Motor neuron (in vitro differentiated cells): ENCODE measurements around the gene BAZ1B. TPM values are rescaled to one million over a fixed set of nuclear protein-coding genes. Genes with fewer than 3 reads are reported as not detected.
"Not testable (repeated sequence)": the region's sequence is repeated elsewhere in the genome, so short reads cannot be mapped to it uniquely, and the experiment has no call there.

Source experiments
- ATAC-seq, 8 experiments: fragments of 200-7000 bp; cut with Tn5 transposase; replicated peaks in 6 of 8; 2 replicates each; pipeline ENCODE4 v1.8.0; 2021; ENCODE audit warnings: mild to moderate bottlenecking in 8 of 8, moderate library complexity in 8 of 8
- H3K27ac ChIP-seq, 2 donors: fragments of 250-450 bp; sonication (Bioruptor Pico); 2 replicates each; pipeline ENCODE4 v1.9.0; 2021; ENCODE audit warnings: antibody characterized with exemption in 2 of 2, mild to moderate bottlenecking in 2 of 2, moderate library complexity in 1 of 2
- H3K4me1 ChIP-seq, 2 donors: fragments of 250-450 bp; sonication (Bioruptor Pico); replicated peaks in 1 of 2; 2 replicates each; pipeline ENCODE4 v1.6.1; 2021; ENCODE audit warnings: antibody characterized with exemption in 2 of 2, mild to moderate bottlenecking in 2 of 2, moderate library complexity in 1 of 2
- H3K4me3 ChIP-seq, 5 donors: fragments of 250-450 bp; sonication (Bioruptor Pico); 2 replicates each; pipeline ENCODE4 v1.9.0; 2021; ENCODE audit warnings: antibody characterized with exemption in 5 of 5, mild to moderate bottlenecking in 5 of 5, moderate library complexity in 4 of 5
- WGBS, 10 experiments: fragments of 450-650 bp; shearing (Covaris generic); methylation state at CpG; one replicate each; pipeline ENCODE4 v1.0.0; 2022; 5-methylcytosine and 5-hydroxymethylcytosine counted together
- in situ Hi-C, 9 experiments: fragments of 400-800 bp; cut with MboI; loops; one replicate each; pipeline ENCODE4 v1.15.0; 2021; ENCODE audit warnings: low sequenced_read_pairs in 9 of 9, low pct_unique_long_range_greater_than_20kb in 2 of 9; ENCODE audit not compliant: unreplicated experiment in 9 of 9
- total RNA-seq, 8 experiments: library from RNA; unstranded; fragments of 300-600 nt; gene quantifications; 2 replicates each; pipeline versions ENCODE4 v1.2.3 to v1.2.4, GENCODE V29; 2022

The BAZ1B gene
- total RNA-seq, 8 experiments from 2014 or later, result 44.7 to 98.2 (median 53.2) TPM

DNA sequence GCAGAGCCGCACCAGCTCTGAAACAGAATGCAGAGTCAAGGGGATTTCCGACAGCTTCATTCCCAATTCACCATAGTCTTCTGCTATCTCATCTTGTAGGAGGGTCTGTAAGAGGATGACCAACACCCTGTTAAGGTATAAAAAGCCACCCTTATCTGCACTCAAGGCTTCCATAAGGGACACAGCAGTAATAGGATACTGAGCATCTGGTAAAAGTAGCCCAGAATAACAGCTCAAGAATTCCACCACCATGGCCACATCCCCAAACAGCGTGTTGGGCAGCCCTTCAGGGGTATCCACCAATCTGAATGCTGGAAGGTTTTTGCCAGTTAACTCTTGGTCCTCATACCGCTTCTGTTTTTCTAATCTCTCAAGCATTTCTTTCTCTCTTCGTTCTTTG, 44.7 kb downstream of the BAZ1B start:
- WGBS, 10 experiments, result 73 to 100% (median 95%) methylated on average over 1 to 5 of the region's 5 CpGs
- Histone ChIP-seq H3K27ac (no peak overlapping the region), H3K4me3 (no peak overlapping the region), H3K4me1 (no peaks in the 10 kb centered on the region)
- no peak for ATAC-seq
- in situ Hi-C loops, result no loop called here

DNA sequence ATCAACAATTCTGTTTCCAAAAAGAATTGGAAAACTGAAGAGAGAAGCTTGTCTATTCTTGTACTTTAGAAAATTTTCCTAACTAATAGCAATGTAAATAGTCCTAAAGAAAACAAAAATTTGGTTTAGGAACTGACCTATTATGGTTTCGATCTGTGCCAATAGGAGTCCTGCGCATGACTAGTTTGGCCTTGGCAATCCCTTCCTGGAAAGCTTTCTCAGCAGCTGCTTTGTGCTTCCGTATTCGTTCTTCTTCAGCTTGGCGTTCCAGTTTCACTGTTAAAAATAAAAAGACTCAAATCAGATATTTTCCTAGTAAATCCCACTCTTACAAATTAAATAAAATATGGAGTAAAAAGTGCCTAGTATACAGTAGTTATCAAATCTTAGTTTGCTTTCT, 51.9 kb downstream of the BAZ1B start:
- Histone ChIP-seq H3K4me3 (no peak overlapping the region), H3K4me1 (no peaks in the 10 kb centered on the region), H3K27ac (no peak overlapping the region)
- WGBS, 10 experiments, result 89 to 100% (median 99%) methylated on average over 1 to 5 of the region's 5 CpGs
- in situ Hi-C loops, result no loop called here
- no peak for ATAC-seq

DNA sequence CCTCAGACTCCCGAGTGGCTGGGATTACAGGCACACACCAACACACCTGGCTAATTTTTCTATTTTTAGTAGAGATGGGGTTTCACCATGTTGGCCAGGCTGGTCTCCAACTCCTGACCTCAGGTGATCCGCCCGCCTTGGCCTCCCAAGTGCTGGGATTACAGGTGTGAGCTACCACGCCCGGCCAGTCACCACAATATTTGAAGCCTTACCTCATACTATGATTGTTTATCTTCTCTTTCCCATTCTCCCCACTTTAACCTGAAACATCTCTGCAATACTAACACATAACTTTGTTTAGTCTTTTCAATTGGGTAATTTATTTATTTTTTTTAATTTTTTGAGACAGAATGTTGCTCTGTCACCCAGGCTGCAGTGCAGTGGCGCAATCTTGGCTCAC, 55.0 kb downstream of the BAZ1B start:
- in situ Hi-C loops, H3K27ac ChIP-seq, ATAC-seq, H3K4me3 ChIP-seq, H3K4me1 ChIP-seq: not testable (repeated sequence)
- WGBS, 10 experiments, result 67 to 100% (median 96%) methylated on average over 1 to 5 of the region's 6 CpGs; no CpG with 5 or more reads in 2 of the 10 experiments

DNA sequence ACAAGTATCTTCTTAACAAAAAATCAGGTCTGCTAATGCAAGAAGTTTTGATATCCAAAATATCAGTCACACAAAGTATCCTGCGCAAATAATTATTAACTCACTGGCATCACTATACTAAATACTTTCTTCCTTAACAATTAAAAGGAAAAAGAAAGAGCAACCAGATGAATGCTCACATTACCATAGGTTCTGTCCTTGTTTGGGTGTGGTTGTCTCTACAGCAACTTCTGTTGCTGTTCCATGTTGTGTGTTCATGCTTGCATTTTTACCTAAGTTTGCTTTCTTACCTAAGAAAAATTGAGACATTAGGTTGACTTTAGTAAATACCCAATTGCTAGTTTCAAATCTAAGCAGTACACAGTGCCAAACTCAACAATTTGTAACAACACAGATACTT, 56.0 kb downstream of the BAZ1B start:
- H3K4me1 ChIP-seq, result no peaks in the 10 kb centered on the region
- peak in 3 of 8 experiments; percentile 65 to 91 (median 77) for ATAC-seq
- 29 to 100% (median 95%) methylated on average over 1 of the region's 1 CpG; no CpG with 5 or more reads in 2 of the 10 experiments for WGBS, 10 experiments
- in situ Hi-C loops, result no loop called here
- H3K27ac ChIP-seq, result no peak overlapping the region
- H3K4me3 ChIP-seq, result no peak overlapping the region

DNA sequence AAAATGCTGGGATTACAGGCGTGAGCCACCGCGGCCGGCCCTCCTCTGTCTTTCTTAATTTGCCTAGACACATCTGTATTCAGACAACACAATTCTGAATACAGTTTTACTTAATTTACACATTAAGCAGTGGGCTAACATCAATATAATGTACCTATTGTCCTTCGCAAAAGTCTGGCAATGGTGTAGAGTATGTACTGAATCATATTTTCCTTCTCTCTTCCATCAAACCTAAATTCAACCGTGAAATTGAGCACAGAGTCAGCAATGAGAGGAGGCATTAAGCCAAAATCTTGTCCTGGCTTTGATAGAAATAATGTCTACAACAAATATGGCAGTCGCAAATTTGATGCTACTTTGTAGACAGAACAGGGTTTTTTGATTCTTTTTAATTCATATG, 58.1 kb downstream of the BAZ1B start:
- H3K4me3 ChIP-seq, result no peak overlapping the region
- in situ Hi-C loops, result no loop called here
- H3K27ac ChIP-seq, result no peak overlapping the region
- WGBS, 10 experiments, result 91 to 100% (median 95%) methylated on average over 1 to 7 of the region's 7 CpGs; no CpG with 5 or more reads in 1 of the 10 experiments
- no peak for ATAC-seq
- no peaks in the 10 kb centered on the region for H3K4me1 ChIP-seq

DNA sequence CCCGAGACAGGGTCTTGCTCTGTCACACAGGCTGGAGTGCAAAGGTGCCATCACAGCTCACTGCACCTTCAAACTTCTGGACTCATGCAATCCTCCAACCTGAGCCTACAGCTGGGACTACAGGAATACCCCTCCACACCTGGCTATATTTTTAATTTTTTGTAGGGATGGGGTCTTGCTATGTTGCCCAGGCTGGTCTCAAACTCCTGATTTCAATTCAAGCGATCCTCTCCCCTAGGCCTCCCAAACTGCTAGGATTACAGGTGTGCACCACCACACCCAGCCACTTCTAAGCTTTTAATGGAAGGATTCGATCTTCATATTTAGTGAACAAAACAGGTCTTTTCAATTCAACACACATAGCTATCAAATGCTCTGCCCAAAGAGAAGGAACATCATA, 58.8 kb downstream of the BAZ1B start:
- Histone ChIP-seq H3K4me3 (no peak overlapping the region), H3K27ac (no peak overlapping the region), H3K4me1 (no peaks in the 10 kb centered on the region)
- in situ Hi-C loops, result no loop called here
- ATAC-seq, result no peak
- 100% methylated on average over 1 to 2 of the region's 3 CpGs; no CpG with 5 or more reads in 2 of the 10 experiments for WGBS, 10 experiments

DNA sequence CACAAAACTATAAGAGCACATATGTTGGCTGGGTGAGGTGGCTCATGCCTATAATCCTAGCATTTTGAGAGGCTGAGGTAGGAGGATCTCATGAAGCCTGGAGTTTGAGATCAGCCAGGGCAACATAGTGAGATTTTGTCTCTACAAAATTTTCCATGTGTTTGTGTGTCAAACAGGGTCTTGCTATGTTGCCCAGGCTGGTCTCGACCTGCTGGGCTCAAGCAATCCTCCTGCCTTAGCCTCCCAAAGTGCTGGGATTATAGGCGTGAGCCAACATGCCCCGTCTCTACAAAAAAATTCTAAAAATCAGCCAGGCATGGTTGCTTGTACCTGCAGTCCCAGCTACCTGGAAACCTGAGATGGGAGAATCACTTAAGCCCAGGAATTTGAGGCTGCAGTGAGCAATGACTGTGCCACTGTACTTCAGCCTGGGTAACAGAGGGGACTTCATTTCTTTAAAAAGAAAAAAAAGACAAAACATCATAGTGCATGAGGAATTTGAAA, 60.3 kb downstream of the BAZ1B start:
- in situ Hi-C loops, result no loop called here
- WGBS, 10 experiments, result 77 to 100% (median 100%) methylated on average over 1 to 3 of the region's 3 CpGs; no CpG with 5 or more reads in 2 of the 10 experiments
- Histone ChIP-seq H3K27ac (no peak overlapping the region), H3K4me3 (no peak overlapping the region), H3K4me1 (no peaks in the 10 kb centered on the region)
- no peak for ATAC-seq

DNA sequence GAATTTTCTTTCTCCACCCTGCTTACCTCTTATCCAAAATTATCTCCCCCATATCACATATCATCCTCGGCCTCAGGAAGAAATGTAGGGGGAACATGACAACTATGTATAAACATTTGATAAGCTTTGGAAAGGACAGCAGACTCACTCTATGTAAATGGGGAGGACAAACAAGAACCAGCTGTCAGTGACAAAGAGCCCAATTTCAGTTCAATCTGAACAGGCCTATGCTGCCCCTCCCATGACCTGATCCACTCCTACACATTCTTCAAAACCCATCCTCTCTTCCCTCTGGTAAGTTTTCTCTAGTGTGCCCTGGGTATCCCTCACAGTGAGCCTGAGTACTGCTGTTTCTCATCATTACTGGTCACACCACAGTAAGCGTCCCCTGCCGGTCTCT, 67.7 kb downstream of the BAZ1B start:
- 62 to 100% (median 100%) methylated on average over 1 to 3 of the region's 3 CpGs; no CpG with 5 or more reads in 2 of the 10 experiments for WGBS, 10 experiments
- in situ Hi-C loops, result no loop called here
- Histone ChIP-seq H3K4me1 (no peaks in the 10 kb centered on the region), H3K27ac (no peak overlapping the region), H3K4me3 (no peak overlapping the region)
- ATAC-seq, result peak in 3 of 8 experiments; percentile 37 to 85 (median 82)

DNA sequence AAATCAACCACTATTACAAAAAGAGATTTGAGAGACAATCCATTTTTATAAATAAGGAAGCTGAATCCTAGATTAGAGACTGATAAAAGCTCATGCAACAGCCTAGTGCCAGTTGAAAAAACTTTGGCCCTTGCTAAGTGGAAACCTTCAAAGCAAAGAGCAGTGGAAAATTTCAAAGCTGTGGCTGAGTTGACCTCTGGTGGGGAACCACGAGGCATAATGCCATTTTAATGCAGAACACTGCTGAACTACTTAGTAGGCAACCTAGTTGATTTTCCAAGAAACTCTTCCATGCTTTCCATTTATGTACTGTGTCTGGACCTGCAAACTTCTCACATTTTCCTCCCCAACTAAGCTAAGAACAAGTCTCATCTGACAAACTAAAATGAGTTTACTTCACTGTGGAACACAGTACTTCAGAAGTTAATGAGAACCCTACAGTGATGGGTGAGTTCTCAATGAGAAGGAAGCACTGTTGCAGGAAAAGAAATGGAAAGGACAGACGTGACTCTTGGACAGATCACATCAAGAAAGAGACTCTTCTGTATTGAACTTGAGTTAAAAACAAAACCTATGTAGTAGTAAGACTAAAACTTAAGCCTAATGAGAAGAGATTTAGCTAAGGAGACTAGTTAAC, 69.0 kb downstream of the BAZ1B start:
- H3K4me3 ChIP-seq, result no peak overlapping the region
- WGBS, 10 experiments, result 0 to 83% (median 34%) methylated on average over 1 to 2 of the region's 2 CpGs; no CpG with 5 or more reads in 2 of the 10 experiments
- no peaks in the 10 kb centered on the region for H3K4me1 ChIP-seq
- in situ Hi-C loops, result no loop called here
- ATAC-seq, result no peak
- no peak overlapping the region for H3K27ac ChIP-seq

DNA sequence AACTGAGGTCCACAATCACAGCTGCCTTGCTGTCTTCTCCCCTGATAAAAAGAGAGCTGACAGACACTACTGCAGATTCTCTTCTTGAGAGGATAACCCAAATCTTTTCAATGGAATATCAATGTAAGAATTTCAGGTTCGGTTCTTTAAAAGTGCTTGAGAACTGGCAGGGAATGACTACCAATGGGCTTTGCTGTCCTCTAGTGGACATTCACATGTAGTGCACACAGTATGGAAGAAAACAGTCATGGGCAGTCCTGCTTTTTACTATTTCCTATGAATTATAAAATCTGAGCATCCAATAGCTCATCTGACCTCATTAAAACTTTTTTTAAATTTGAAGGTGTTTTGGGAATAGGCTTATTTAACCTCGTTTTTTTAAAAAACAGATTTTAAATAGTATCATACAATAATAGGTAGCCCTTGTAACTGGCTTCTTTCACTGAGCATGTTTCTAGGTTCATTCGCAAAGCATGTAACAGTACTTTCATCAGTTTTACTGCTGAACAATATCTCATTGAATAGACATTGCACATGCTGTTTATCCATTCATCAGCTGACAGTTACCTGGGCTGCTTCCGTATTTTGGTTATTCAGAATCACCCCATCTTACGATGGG, 70.2 kb downstream of the BAZ1B start:
- no peak overlapping the region for H3K27ac ChIP-seq
- 0 to 100% (median 45%) methylated on average over 1 to 5 of the region's 5 CpGs for WGBS, 10 experiments
- ATAC-seq, result peak; percentile 39 to 74 (median 49)

DNA sequence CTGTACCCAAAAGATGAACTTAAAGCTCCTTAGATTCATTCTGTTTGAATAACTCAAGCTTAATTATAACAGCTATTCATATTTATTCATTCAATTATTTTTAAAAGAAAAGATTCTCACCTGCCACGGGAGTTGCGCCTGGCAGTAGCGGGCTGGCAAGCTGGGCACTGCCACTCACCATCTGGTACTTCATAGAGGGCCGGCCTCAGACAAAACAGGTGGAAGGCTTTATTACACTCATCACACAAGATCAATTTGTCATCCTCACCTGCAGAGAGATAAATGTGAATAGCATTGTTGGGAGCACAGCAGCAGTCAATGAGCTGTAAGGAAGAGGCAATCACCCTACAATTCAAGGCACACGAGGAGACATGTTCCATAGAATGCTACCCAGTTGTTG, 72.7 kb downstream of the BAZ1B start:
- ATAC-seq, result no peak
- H3K27ac ChIP-seq, result no peak overlapping the region
- WGBS, 10 experiments, result 69 to 97% (median 86%) methylated on average over 1 to 5 of the region's 5 CpGs
- peaks cover 0 to 11% of the 10 kb centered on the region in 2 donors for H3K4me1 ChIP-seq
- no peak overlapping the region for H3K4me3 ChIP-seq
- in situ Hi-C loops, result loop anchor here in 1 of 9 experiments (25.0 kb wide), 1 partner anchor 112 kb away; the partner anchor contains the start of genes FKBP6 and TRIM50

More for the DNA sequence above, 70.2 kb downstream of the BAZ1B start:
- peaks cover 0 to 4% of the 10 kb centered on the region in 2 donors for H3K4me1 ChIP-seq
- H3K4me3 ChIP-seq, result no peak overlapping the region
- in situ Hi-C loops, result no loop called here

DNA sequence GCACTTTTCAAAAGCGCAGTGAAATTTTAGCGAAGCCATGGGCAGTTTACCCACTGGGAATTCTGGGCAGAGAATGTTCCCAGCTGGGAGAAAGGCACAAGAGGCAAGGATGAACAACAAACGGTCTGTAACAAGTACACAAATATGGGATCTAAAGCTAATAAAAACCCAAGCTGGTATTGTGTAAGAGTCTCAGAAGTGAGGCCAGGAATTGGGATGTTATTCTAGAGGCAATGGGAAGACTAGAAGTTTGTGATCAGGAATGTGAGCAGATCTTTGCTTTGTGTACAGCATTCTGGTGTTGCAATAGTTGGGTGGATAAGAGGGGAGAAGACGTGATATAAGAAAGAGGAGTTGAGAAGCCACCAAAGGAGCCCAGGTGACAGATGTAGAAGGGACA, 73.5 kb downstream of the BAZ1B start:
- 61 to 100% (median 94%) methylated on average over 1 to 4 of the region's 4 CpGs; no CpG with 5 or more reads in 1 of the 10 experiments for WGBS, 10 experiments

DNA sequence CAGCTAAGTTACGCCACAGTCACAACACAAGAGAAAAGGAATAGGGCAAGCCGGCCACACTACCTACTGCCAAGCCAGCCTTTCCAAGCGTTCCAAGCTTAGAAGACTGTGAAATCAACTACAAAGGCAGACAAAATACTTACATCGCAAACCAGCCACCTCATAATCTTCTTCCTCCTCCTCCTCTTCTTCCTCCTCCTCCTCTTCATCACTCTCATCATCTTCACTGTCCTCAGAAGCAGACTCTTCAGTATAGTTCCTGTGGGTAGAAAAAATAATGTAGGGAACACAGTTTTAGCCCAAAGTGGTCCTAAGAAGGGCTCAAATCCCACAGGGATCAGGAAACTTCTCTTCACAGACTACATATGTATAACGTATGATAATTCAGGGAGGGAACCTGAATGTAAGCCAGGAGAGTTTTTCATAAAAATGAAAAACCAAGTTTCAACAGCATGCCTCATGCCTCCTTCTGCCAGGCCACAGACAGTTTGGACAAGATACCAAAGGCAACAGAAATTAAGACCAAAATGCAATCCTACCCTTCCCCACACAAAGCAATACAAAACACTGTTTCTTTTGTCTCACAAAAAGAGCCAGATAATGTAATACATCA, 74.9 kb downstream of the BAZ1B start:
- no peak overlapping the region for H3K27ac ChIP-seq
- 74 to 100% (median 100%) methylated on average over 1 to 4 of the region's 5 CpGs; no CpG with 5 or more reads in 1 of the 10 experiments for WGBS, 10 experiments
- H3K4me1 ChIP-seq, result peaks cover 0 to 11% of the 10 kb centered on the region in 2 donors
- H3K4me3 ChIP-seq, result no peak overlapping the region
- in situ Hi-C loops, result loop anchor here in 1 of 9 experiments (25.0 kb wide), 1 partner anchor 110 kb away; the partner anchor contains the start of genes FKBP6 and TRIM50
- ATAC-seq, result peak in 5 of 8 experiments; percentile 8 to 62 (median 32)

More for the DNA sequence above, 73.5 kb downstream of the BAZ1B start:
- in situ Hi-C loops, result loop anchor here in 1 of 9 experiments (25.0 kb wide), 1 partner anchor 111 kb away; the partner anchor contains the start of genes FKBP6 and TRIM50
- Histone ChIP-seq H3K4me3 (no peak overlapping the region), H3K27ac (no peak overlapping the region), H3K4me1 (peaks cover 0 to 11% of the 10 kb centered on the region in 2 donors)
- ATAC-seq, result no peak
